H1 (cell line): ENCODE data around the gene ELOF1. TPM values are rescaled to one million over a fixed set of nuclear protein-coding genes. Genes with fewer than 3 reads are reported as not detected.
A peak's percentile ranks its signal among the peaks of the same experiment; 100 is the strongest.

Source experiments
- CTCF ChIA-PET: fragments of 300-600 bp; sonication (Branson Sonifier 250); formaldehyde crosslinking; loops from one replicate; lab custom pipeline; 2021; ENCODE audit not compliant: partially characterized antibody; lab: Charles Lee
- POLR2A ChIA-PET: fragments of 300-600 bp; sonication (Branson Sonifier 250); formaldehyde crosslinking; loops from one replicate; lab custom pipeline; 2021; ENCODE audit warnings: inconsistent platforms; ENCODE audit not compliant: partially characterized antibody; lab: Charles Lee
- DNase-seq, 2 experiments: peaks; one replicate each; pipeline versions ENCODE4 v3.0.0 to v3.0.0-alpha.2; 2010 to 2022; ENCODE audit warnings: low spot score in 2 of 2, low read depth in 1 of 2, mixed read lengths in 1 of 2
- FAIRE-seq: peaks from 2 replicates; lab custom pipeline; 2011; peaks lifted over from hg19 to GRCh38; lab: Jason Lieb, UNC
- H2AFZ ChIP-seq: 2 replicates; pipeline ENCODE4 v1.8.1; 2012; ENCODE audit warnings: low read length, inconsistent platforms
- H2AK5ac ChIP-seq: 2 replicates; pipeline ENCODE4 v1.6.1; 2013; ENCODE audit warnings: low read depth, low read length
- H2BK120ac ChIP-seq: replicated peaks from 2 replicates; pipeline ENCODE3; 2013; ENCODE audit warnings: low read depth, low read length, inconsistent platforms
- H2BK12ac ChIP-seq: 2 replicates; pipeline ENCODE4 v1.6.1; 2013; ENCODE audit warnings: low read depth, low read length
- H2BK15ac ChIP-seq: 2 replicates; pipeline ENCODE4 v1.6.1; 2013; ENCODE audit warnings: low read length
- H2BK20ac ChIP-seq: 2 replicates; pipeline ENCODE4 v1.6.1; 2013; ENCODE audit warnings: low read length
- H2BK5ac ChIP-seq: 2 replicates; pipeline ENCODE4 v1.6.1; 2013; ENCODE audit warnings: low read depth, low read length
- H3K14ac ChIP-seq: 2 replicates; pipeline ENCODE4 v1.6.1; 2013; ENCODE audit warnings: inconsistent platforms; ENCODE audit not compliant: insufficient read length
- H3K18ac ChIP-seq: 2 replicates; pipeline ENCODE4 v1.6.1; 2013; ENCODE audit warnings: low read length; ENCODE audit errors: extremely low read depth
- H3K23ac ChIP-seq: 2 replicates; pipeline ENCODE4 v1.6.1; 2013; ENCODE audit warnings: inconsistent platforms; ENCODE audit not compliant: insufficient read length
- H3K23me2 ChIP-seq: 2 replicates; pipeline ENCODE4 v1.6.1; 2013; ENCODE audit warnings: low read depth, low read length
- H3K27ac ChIP-seq: 2 replicates; pipeline ENCODE4 v1.6.1; 2011; ENCODE audit warnings: low read depth, low read length, inconsistent platforms
- H3K27me3 ChIP-seq, 4 experiments: replicated peaks in 1 of 4; 1 replicate in 1 of 4; 2 replicates in 3 of 4; pipeline versions ENCODE4 v1.6.1 to v1.8.1; 2011 to 2013; ENCODE audit warnings: low read length in 3 of 4, mild to moderate bottlenecking in 3 of 4, inconsistent platforms in 2 of 4, mixed read lengths in 2 of 4, moderate library complexity in 1 of 4; ENCODE audit not compliant: control insufficient read depth in 3 of 4, insufficient read depth in 3 of 4; ENCODE audit errors: extremely low read depth in 1 of 4
- H3K36me3 ChIP-seq, 4 experiments: 2 replicates each; pipeline versions ENCODE4 v1.6.1 to v1.8.1; 2011 to 2013; ENCODE audit warnings: mild to moderate bottlenecking in 4 of 4, low read length in 3 of 4, moderate library complexity in 2 of 4, control low read depth in 1 of 4, inconsistent platforms in 1 of 4; ENCODE audit not compliant: insufficient read depth in 4 of 4, control insufficient read depth in 2 of 4
- H3K4ac ChIP-seq: replicated peaks from 2 replicates; pipeline ENCODE3; 2013; ENCODE audit warnings: low read length, low read depth, mixed read lengths, inconsistent platforms; ENCODE audit not compliant: insufficient read length
- H3K4me1 ChIP-seq, 4 experiments: replicated peaks in 1 of 4; 1 replicate in 1 of 4; 2 replicates in 3 of 4; pipeline versions ENCODE4 v1.6.1 to v1.8.1; 2011 to 2013; ENCODE audit warnings: low read length in 3 of 4, inconsistent platforms in 2 of 4, mixed read lengths in 1 of 4; ENCODE audit not compliant: insufficient read depth in 4 of 4, control insufficient read depth in 3 of 4
- H3K4me2 ChIP-seq, 2 experiments: 2 replicates each; pipeline versions ENCODE4 v1.6.1 to v1.8.1; 2011 to 2013; ENCODE audit warnings: low read depth in 2 of 2, low read length in 2 of 2, control low read depth in 1 of 2, inconsistent platforms in 1 of 2, mild to moderate bottlenecking in 1 of 2; ENCODE audit not compliant: insufficient read depth in 1 of 2
- H3K4me3 ChIP-seq, 4 experiments: fragments of 200-600, 300-600 bp in 1 of 4; sonication (generic), shearing (Covaris generic), sonication (Bioruptor Twin) in 1 of 4; 2 replicates each; pipeline versions ENCODE4 v1.5.1 to v1.8.1; 2011 to 2016; ENCODE audit warnings: low read length in 4 of 4, low read depth in 3 of 4, control low read depth in 2 of 4, inconsistent platforms in 2 of 4, mild to moderate bottlenecking in 2 of 4, mixed read lengths in 1 of 4, moderate library complexity in 1 of 4; ENCODE audit not compliant: insufficient read depth in 2 of 4; ENCODE audit errors: extremely low read depth in 1 of 4
- H3K56ac ChIP-seq: replicated peaks from 2 replicates; pipeline ENCODE3; 2013; ENCODE audit warnings: low read depth, mild to moderate bottlenecking, mixed read lengths, low read length, inconsistent platforms; ENCODE audit not compliant: insufficient read length
- H3K79me1 ChIP-seq: 2 replicates; pipeline ENCODE4 v1.6.1; 2013; ENCODE audit warnings: low read depth, low read length, control low read depth
- H3K79me2 ChIP-seq, 2 experiments: 2 replicates each; pipeline versions ENCODE4 v1.6.1 to v1.8.1; 2012 to 2013; ENCODE audit warnings: low read length in 2 of 2, mild to moderate bottlenecking in 2 of 2, inconsistent platforms in 1 of 2; ENCODE audit not compliant: insufficient read depth in 2 of 2, control insufficient read depth in 1 of 2
- H3K9ac ChIP-seq, 4 experiments: replicated peaks in 1 of 4; 1 replicate in 1 of 4; 2 replicates in 3 of 4; pipeline versions ENCODE4 v1.6.1 to v1.8.1; 2011 to 2013; ENCODE audit warnings: low read depth in 3 of 4, low read length in 3 of 4, control low read depth in 2 of 4, mild to moderate bottlenecking in 2 of 4, moderate library complexity in 2 of 4, inconsistent platforms in 1 of 4; ENCODE audit errors: extremely low read depth in 1 of 4
- H3K9me3 ChIP-seq, 2 experiments: 2 replicates each; pipeline versions ENCODE4 v1.6.1 to v1.8.1; 2012 to 2013; ENCODE audit warnings: mild to moderate bottlenecking in 2 of 2, moderate library complexity in 2 of 2, control low read depth in 1 of 2, inconsistent platforms in 1 of 2, low read depth in 1 of 2, low read length in 1 of 2, mixed read lengths in 1 of 2; ENCODE audit not compliant: insufficient read depth in 2 of 2
- H4K20me1 ChIP-seq, 2 experiments: replicated peaks in 1 of 2; 2 replicates each; pipeline versions ENCODE3 to v1.8.1; 2011 to 2013; ENCODE audit warnings: inconsistent platforms in 2 of 2, low read length in 2 of 2, mild to moderate bottlenecking in 1 of 2; ENCODE audit not compliant: insufficient read depth in 2 of 2, control insufficient read depth in 1 of 2
- H4K5ac ChIP-seq: 2 replicates; pipeline ENCODE4 v1.6.1; 2013; ENCODE audit warnings: low read length, low read depth, mixed read lengths, inconsistent platforms; ENCODE audit not compliant: insufficient read length
- H4K8ac ChIP-seq: 2 replicates; pipeline ENCODE4 v1.8.0; 2013; ENCODE audit warnings: mild to moderate bottlenecking, moderate library complexity, low read length, inconsistent platforms; ENCODE audit not compliant: insufficient read depth; ENCODE audit errors: extremely low read depth
- H4K91ac ChIP-seq: replicated peaks from 2 replicates; pipeline ENCODE3; 2013; ENCODE audit warnings: low read length, mixed read lengths, inconsistent platforms; ENCODE audit not compliant: insufficient read length
- CEBPB ChIP-seq: IDR thresholded peaks from 2 replicates; pipeline ENCODE4 v1.6.1; 2012; ENCODE audit warnings: low read depth, low read length
- POU5F1 ChIP-seq: IDR thresholded peaks from 2 replicates; pipeline ENCODE4 v1.6.1; 2011; ENCODE audit warnings: low read depth, mild to moderate bottlenecking, low read length, moderate library complexity
- WGBS, 2 experiments: shearing (Covaris generic) in 1 of 2; methylation state at CpG; one replicate each; pipeline versions ENCODE4 v1.1.6 to v1.1.7; 2013 to 2015; ENCODE audit warnings: low lambda C conversion rate in 2 of 2, mixed read lengths in 2 of 2, inconsistent platforms in 1 of 2, low coverage in 1 of 2, missing lambda C conversion rate in 1 of 2; ENCODE audit not compliant: insufficient replicate concordance in 2 of 2, insufficient coverage in 1 of 2, insufficient read length in 1 of 2; ENCODE audit errors: extremely low coverage in 1 of 2, missing lambda C conversion rate in 1 of 2; 5-methylcytosine and 5-hydroxymethylcytosine counted together
- polyA plus RNA-seq, 7 experiments: library from polyadenylated mRNA; depleted of rRNA in 3 of 7; stranded (reverse) in 5 of 7; unstranded in 2 of 7; fragments of >200 nt in 5 of 7; fragments of 200-250 nt in 2 of 7; gene quantifications; 1 replicate in 5 of 7; 2 replicates in 1 of 7; 4 replicates in 1 of 7; pipeline versions ENCODE4 v1.2.1 to v1.2.3, GENCODE V29; 2011 to 2013; ENCODE audit warnings: missing spikeins in 2 of 7, mixed read lengths in 2 of 7
- total RNA-seq: library from RNA; stranded (reverse); fragmentation: NEBNext Ultra II Directional; extraction: Animal tissue kit (Norgen Biotek cat#: 25700); gene quantifications from 2 replicates; pipeline ENCODE4 v1.2.1, GENCODE V29; 2021

ELOF1 gene
- total and polyA plus RNA-seq, 2 of the 8 experiments (the other 6 are each of a cell fraction or from before 2014, with no cell fraction given) = 84.2 to 101 TPM

- peaks cover 0 to 4% (median 0%) of the 10 kb centered on the region in 4 experiments; a peak in 1 of 7 replicates for H3K4me1 ChIP-seq
- H3K4me2 ChIP-seq = no peak overlapping the region
- peaks cover 2 to 15% of the 10 kb centered on the region in 2 experiments for H4K20me1 ChIP-seq
- H3K14ac ChIP-seq = no peak overlapping the region
- no peaks in the 10 kb centered on the region for H3K79me1 ChIP-seq
- no peak overlapping the region for H2BK120ac ChIP-seq
- no peak overlapping the region for H2BK15ac ChIP-seq
- no peak overlapping the region for H3K4me3 ChIP-seq
- H3K36me3 ChIP-seq = peaks cover 0 to 22% (median 14%) of the 10 kb centered on the region in 4 experiments; a peak in 5 of 8 replicates
- no peaks in the 10 kb centered on the region for H3K9me3 ChIP-seq
- no peaks in the 10 kb centered on the region for H3K79me2 ChIP-seq
- ChIA-PET POLR2A (interaction anchor here (0.8 to 1.3 kb wide), 2 partner anchors 10 to 25 kb away, joined by 3 read pairs; partner anchors contain the start of gene ELOF1), CTCF (interaction anchor here (2.1 kb wide), 1 partner anchor 13 kb away, joined by 6 read pairs; no protein-coding TSS in a partner anchor)
- no peak overlapping the region for H2AFZ ChIP-seq
- no peaks in the 10 kb centered on the region for H3K23me2 ChIP-seq
- no peak overlapping the region for H3K4ac ChIP-seq
- H4K8ac ChIP-seq = peak overlapping the region; percentile 25; the same call in 1 of the 2 replicates
- no peak overlapping the region for H3K9ac ChIP-seq
- H3K18ac ChIP-seq = no peak overlapping the region
- no peak overlapping the region for H4K5ac ChIP-seq
- H2AK5ac ChIP-seq = no peak overlapping the region
- no peak overlapping the region for H2BK5ac ChIP-seq
- DNase-seq (no peak), FAIRE-seq (no peak)
- WGBS, 2 experiments = 92% methylated on average over 19 of the region's 24 CpGs; no CpG with 5 or more reads in 1 of the 2 experiments
- no peak overlapping the region for H3K56ac ChIP-seq
- H2BK12ac ChIP-seq = no peak overlapping the region
- H2BK20ac ChIP-seq = no peak overlapping the region
- no peak overlapping the region for H4K91ac ChIP-seq
- no peak overlapping the region for H3K27ac ChIP-seq
- H3K23ac ChIP-seq = no peak overlapping the region
- no peaks in the 10 kb centered on the region for H3K27me3 ChIP-seq
- TF ChIP-seq CEBPB (no peak), POU5F1 (no peak)
Observed at GRCh38 chr19:11549386-11549953, 9.6 kb downstream of the ELOF1 start.
